8988T (cell line): ENCODE results near the gene BRD3OS.

Experiments
- DNase-seq: peaks from one replicate; pipeline ENCODE4 v3.0.0; 2011

The BRD3OS gene

DNA sequence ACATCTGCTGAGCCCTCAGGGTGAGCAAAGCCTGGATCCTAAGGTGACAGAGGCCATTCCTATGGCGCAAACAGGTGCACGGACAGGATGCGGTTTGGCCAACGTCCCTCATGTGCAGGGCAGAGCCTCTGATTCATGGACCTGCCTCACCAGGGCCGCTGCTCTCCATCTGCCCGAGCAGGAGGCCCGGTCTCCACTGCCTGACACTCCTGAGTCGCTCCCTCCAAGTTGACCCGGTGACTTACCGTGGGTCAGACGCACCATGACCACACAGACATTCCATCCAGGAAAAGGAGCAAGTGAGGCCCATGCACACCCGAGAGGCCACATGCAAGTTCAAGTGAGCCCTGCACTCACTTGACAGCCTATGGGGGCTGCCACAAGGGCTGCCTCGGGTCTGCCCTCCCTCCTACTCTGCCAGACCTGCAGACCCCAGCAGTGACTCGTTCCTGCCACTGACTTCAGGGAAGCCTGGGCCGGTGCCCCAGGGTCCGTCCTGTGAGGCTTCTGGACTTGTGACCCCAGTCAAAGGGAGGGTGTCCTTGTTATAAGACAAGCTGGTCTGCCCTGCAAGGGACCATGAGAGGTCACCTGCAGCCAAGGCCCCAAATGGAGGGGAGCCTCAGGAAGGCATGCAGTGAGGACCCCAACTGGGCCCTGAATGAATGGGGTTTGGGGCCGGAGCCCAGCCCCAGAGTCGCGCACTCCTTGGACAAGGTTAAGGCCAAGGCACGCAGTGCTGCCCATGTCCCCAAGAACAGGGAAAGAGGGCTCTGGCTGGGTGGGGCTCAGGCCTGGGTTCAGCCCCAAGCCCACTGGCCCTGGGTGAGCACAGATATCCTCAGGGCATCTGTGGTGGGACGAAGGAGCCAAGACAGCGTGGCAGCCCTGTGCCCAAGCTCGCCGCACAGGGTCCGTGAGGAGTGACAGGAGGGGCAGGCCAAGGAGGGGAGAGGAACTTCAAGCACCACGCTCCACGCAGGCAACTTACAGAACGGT is 10.1 kb downstream of the BRD3OS start:
- DNase-seq = no peak

- no peak for DNase-seq
Observed at GRCh38 chr9:134036130-134036529, 10.8 kb downstream of the BRD3OS start.

DNA sequence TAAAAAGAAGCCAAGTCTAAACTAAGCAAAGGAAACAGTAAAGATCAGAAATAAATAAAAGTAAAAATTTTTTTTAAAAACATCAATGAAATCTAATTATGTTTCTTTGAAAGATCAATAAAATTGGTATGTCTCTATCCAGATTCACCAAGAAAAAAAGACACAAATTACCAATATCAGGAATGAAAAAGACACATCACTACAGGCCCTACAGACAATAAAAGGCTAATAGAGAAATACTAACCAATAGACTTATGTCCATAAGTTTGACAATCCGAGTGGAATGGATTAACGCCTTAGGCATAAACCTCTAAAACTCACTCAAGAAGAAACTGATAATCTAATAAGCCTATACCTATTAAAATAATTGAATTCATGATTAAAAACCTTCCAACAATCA is 12.4 kb downstream of the BRD3OS start:
- DNase-seq = no peak

DNA sequence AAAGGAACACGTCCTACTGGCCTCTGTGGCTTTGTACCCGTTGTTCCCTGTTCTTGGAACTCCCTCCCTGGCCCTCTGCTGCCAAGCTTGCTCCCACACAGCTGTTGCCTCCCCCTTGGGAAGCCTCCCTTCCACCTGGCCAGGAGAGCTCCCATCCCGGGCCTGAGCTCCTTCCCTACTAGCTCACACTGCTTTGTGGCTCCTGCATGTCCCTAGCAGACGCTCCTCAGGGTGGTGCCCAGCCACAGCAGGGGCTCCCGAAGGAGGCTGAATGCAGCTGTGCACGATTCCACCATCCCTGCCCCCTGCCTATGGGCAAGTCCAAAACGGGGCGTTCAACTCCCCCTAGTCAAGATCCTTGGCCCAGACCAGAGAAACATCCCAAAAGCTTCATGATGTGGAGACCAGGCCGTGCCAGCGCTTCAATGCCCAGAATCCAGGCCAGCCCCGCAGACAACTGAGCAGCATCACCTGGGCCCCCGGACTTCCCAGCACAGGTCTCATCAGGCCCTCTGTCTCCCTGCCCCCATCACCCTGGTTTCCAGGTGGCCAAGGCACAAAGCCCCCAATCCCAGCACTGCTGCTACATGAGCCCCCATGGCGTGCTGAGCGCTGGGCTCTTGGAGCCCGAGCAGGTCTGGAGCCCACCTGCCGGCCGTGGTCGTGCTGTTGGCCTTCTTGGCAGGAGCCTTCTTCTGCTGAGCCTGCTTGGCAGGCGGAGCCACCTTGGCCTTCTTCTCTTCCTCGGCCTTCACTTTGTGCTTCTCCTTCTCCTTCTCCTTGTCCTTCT is 14.3 kb downstream of the BRD3OS start:
- no peak for DNase-seq

GRCh38 chr9:134040176-134040565 is 14.9 kb downstream of the BRD3OS start:
- DNase-seq = no peak

- no peak for DNase-seq
Observed at GRCh38 chr9:134040781-134041648, 15.7 kb downstream of the BRD3OS start.

- DNase-seq = no peak
Observed at GRCh38 chr9:134041649-134041962, 16.3 kb downstream of the BRD3OS start.

DNA sequence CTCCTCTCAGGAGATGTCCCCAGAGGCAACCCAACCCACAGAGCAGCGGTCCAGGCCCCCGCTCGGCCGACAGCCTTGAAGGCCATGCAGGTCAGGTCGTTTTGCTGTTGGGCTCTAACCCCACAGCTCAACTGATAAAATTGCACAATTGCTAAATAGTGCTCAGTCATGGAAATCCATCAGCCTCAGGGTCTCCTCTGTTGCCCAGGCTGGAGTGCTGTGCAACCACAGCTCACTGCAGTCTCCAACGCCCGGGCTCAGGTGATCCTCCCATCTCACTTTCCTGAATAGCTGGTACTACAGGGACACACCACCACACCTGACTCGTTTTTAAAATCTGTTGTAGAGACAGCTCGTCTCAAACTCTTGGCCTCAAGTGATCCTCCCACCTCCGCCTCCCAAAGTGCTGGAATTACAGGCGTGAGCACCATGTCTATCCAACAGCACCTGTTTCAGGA is 18.3 kb downstream of the BRD3OS start:
- no peak for DNase-seq

GRCh38 chr9:134044944-134045343 is 19.7 kb downstream of the BRD3OS start:
- no peak for DNase-seq

DNA sequence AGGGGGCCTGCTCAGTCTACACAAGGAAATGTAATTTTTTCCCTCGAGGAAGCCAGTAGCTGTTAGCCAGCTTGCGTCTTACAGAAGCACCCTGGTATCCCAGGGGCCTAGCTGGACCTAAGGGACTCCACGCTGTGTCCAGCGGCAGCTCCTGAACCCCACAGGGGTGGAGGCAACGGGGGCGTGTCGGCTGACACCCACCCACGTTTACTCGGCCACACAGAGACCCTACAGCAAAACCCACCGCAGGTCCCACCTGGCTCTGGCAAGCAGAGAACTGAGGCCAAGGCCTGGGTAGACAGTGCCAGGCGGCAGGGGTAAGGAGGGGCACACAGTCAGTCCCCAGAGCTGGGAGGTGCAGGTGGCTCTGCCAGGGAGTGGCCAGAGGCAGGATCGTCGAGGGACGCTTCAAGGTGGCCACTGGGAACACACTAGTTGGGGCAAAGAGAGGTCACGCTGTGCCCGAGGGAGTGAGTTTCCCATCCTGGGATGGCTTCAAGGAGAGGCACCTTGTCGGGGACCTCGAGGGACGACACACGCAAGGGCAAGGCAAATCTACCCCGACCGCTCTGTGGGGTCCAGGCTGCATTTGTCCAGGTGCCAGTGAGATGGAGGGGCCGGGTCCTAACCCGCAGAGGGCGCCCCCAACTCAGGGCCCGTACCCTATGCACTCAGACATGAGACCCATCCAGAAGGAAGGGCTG is 20.7 kb downstream of the BRD3OS start:
- DNase-seq = no peak

DNA sequence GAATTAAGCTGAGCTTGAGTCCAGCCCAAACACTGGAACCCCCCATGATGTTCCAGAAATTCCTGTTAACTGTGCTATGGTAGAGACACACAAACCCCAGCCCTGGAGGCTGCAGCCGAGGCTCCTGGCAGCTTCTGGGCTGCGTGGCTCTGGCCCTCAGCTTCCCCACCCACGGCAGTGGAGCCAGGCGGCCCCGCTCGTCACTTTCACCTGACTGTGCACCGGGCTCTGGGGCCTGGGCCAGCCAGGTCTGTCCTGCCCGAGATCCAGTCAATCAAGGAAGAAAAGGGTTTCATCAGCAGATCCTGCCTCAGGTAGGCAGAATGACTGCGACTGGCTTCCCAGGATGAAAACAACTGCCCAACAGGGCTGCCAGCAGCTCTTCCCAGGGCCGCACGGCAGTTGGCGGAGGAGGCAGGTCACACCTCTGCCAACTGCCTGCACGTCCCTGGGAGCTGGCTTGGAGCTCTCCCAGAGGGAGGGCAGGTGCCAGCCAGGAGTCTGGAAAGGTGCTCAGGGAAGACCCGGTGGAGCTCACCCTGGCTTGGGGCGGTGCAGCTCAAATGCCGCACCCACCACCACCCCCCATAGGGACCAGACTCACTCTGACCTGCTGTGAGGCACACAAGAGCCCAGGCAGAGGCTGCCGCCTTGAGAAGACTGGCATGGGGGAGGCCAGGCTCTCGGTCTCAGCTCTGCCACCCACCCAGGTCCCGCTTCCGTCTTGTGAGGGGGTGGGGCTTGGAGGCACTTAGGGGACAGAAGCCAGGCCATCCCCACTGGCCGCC is 21.8 kb downstream of the BRD3OS start:
- DNase-seq = no peak

GRCh38 chr9:134047868-134048581 is 22.7 kb downstream of the BRD3OS start:
- DNase-seq = no peak

DNA sequence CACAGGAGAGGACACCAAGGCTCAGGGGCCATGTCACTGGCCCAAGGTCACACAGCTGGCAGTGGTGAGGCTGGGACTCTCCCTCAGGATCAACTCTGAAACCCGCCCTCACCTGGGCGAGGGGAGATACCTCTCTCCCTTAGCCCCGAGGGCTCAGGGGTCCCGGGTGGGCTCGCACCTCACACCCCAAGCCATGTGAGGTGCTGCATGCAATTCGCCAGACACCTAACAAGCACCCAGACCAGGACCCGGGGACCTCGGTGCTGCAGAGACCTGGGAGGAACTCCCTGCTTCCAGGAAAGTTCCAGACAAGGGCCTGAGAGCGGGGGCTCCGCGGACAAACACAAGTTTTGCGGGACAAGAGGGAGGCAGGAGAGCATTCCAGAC is 23.3 kb downstream of the BRD3OS start:
- DNase-seq = no peak

DNA sequence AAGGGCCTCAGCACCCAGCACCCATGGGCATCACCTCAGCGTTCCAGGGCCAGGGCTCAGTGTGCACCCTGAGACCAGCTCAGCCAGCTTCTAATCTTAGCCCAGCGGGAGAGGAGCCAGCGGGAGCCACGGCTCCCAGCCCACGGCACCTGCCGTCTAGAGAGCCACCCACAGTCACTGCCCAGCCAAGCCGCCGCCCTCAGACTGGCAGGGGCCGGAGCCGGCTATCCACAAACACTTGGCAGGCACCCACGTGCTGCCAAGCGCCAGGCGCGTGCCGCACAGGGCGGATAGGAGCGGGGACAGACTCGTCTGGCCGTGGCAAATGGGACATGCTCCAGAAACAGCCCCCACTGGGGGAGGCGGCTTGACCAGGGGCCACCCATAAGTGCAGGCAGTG is 24.0 kb downstream of the BRD3OS start:
- DNase-seq = no peak

- DNase-seq = no peak
Observed at GRCh38 chr9:134049772-134050588, 24.7 kb downstream of the BRD3OS start.

- DNase-seq = no peak
Observed at GRCh38 chr9:134050726-134051125, 25.4 kb downstream of the BRD3OS start.

DNA sequence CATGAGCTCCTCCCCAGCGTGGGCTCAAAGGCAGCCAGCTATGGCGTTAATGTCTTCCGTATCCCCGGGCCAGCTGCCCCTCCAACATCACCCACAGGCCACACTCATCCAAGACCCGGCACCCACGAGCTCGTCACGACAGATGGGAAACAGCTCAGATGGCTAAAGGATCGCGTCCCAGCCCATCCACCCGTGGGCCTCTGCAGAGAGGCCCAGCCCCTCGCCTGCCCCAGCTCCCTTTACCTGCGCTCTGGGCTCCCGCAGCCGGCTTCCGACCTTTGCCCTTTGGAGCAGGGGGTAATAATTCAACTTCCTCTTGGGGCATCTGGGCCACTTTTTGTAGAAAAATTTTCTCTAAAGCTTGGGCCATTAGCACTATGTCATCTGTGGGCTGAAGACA is 26.0 kb downstream of the BRD3OS start:
- no peak for DNase-seq

DNA sequence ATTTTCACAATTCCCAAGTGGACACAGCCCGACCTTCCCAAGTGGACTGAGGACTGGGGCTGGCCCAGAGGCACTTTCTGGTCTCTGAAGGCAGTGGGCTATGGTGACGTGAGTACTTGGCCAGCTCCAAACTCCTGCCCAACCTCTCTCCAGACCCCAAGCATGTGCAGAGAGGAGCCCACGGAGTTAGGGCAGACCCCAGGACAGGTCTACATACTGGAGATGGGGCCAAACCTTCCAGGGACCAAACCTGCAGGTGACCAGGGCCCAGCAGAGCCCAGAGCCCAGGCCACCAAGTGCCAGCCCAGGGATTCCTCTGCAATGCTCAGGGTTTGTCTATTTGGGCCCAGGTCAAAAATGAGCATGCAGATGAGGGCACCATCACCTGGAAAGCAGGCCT is 27.2 kb downstream of the BRD3OS start:
- no peak for DNase-seq

- no peak for DNase-seq
Observed at GRCh38 chr9:134052941-134053340, 27.7 kb downstream of the BRD3OS start.

DNA sequence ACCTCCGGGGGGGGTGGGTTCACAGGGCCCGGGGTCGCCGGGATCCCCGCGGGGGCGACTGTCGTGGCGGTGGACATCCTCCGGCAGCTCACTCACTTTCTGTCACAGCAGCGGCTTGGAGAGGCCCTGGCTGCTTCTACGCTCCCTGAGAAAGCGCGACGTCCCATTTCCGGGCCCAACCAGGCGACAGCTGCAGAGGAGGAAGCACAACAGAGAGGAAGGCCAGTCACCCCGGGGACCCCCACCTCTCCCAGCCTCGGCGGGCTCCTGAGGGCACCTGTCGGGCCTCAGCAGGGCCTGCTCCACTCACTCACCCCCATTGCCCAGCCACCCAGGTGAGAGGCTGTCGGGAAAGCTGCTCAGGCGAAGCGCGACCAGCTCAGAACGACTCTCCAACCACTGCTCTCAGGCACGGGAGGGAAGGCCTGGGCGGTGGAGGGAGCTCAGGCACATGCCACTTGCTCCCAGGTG is 28.2 kb downstream of the BRD3OS start:
- no peak for DNase-seq
